22Rv1 (cell line): ENCODE measurements around the gene TBX5.

Experiments
- CTCF ChIP-seq: fragments of 450-650 bp; IDR thresholded peaks from 2 replicates; pipeline ENCODE4 v1.5.1; 2017; ENCODE audit warnings: mild to moderate bottlenecking
- ZFX ChIP-seq: fragments of 450-650 bp; IDR thresholded peaks from 2 replicates; pipeline ENCODE4 v1.6.1; 2017; ENCODE audit warnings: antibody characterized with exemption, borderline replicate concordance

- no peak for TF ChIP-seq CTCF
- no peak for TF ChIP-seq ZFX
Observed at GRCh38 chr12:114400925-114401324, 5.0 kb downstream of the TBX5 start.
